Spinal cord (tissue), 10 donors: Measurements from ENCODE around the gene CNFN. TPM values are rescaled to one million over a fixed set of nuclear protein-coding genes. Genes with fewer than 3 reads are reported as not detected.

Source experiments
- DNase-seq, 6 donors: peaks; one replicate each; pipeline versions ENCODE4 v3.0.0 to v3.0.0-alpha.2; 2013 to 2015; ENCODE audit warnings: low spot score in 6 of 6, low read depth in 4 of 6
- H3K27ac ChIP-seq: one replicate; pipeline ENCODE4 v1.5.1; 2013; ENCODE audit warnings: low read depth, low read length, control low read depth
- H3K27me3 ChIP-seq: one replicate; pipeline ENCODE4 v1.6.1; 2013; ENCODE audit warnings: low read length; ENCODE audit not compliant: control insufficient read depth, insufficient read depth
- H3K36me3 ChIP-seq: one replicate; pipeline ENCODE4 v1.6.1; 2013; ENCODE audit warnings: low read length; ENCODE audit not compliant: control insufficient read depth, insufficient read depth
- H3K4me1 ChIP-seq: one replicate; pipeline ENCODE4 v1.6.1; 2013; ENCODE audit warnings: low read length; ENCODE audit not compliant: control insufficient read depth, insufficient read depth
- H3K4me3 ChIP-seq: one replicate; pipeline ENCODE4 v1.5.1; 2013; ENCODE audit warnings: low read depth, low read length, control low read depth
- H3K9me3 ChIP-seq: one replicate; pipeline ENCODE4 v1.6.1; 2013; ENCODE audit warnings: low read length; ENCODE audit not compliant: control insufficient read depth, insufficient read depth
- WGBS: methylation state at CpG from one replicate; pipeline ENCODE4 v1.1.5; 2013; ENCODE audit warnings: missing lambda C conversion rate; ENCODE audit not compliant: insufficient coverage; 5-methylcytosine and 5-hydroxymethylcytosine counted together
- polyA plus RNA-seq, 2 donors: library from polyadenylated mRNA; unstranded; fragments of 120-200 nt; gene quantifications; one replicate each; pipeline ENCODE4 v1.2.1, GENCODE V29; 2013; ENCODE audit not compliant: insufficient read length in 2 of 2
- total RNA-seq, 2 donors: library from RNA; depleted of rRNA in 1 of 2; stranded (reverse); fragments of 120-200 nt in 1 of 2; fragments of >200 nt in 1 of 2; gene quantifications; one replicate each; pipeline versions ENCODE4 v1.2.3 to v1.2.4, GENCODE V29; 2013 to 2014
- donor health status: healthy.

Gene CNFN
- total and polyA plus RNA-seq, 4 donors, result 0.50 to 3.1 (median 2.1) TPM

DNA sequence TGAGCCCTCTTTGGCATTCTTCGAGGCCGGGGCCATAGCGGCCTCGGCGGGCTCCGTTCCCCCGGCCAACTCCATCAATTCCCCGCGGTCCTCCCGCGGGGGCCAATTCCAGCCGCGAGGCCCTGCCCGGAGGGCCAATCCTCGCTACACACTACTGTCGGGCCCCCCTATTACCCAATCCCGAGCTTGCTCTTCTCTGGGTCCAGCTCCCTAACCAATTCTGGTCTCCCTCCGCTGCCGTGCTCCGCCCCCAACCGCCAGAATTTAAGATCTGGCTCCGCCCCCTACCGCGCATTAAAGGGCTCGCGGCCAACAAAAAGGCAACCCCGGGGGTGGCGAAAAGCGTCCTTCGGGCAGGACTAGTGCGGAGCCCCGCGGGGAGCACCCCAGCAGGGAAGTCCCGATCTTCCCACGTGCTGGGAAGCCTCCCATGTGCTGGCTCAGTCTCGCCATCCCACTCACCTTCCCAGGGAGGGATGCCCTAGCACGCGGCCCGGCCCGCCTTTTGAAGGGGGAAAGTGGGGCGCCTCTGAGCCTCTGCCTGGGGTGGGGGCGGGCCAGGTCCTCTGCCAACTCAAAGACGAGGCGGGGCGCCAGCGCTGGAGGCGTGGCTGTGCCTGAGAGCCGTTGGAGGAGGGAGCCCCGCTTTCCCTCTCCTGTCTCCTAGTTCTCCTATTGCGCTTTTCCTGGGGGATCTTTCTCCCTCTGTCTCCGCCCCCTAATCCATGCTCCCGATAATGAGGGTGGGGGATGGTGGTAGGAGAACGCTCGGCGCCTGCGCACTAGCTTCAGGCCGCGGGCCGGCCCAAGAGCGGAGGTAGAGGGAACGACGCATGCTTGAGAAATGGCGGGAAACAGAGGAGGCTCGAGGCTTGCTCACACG lies 33.6 kb upstream of the CNFN start:
- whole genome bisulfite sequencing, result 1% methylated on average over 59 of the region's 65 CpGs
- peak overlapping the region; percentile 80 for H3K27ac ChIP-seq
- peak overlapping the region; percentile 81 for H3K4me3 ChIP-seq
- H3K36me3 ChIP-seq, result peaks cover 16% of the 10 kb centered on the region
- peaks cover 49% of the 10 kb centered on the region for H3K4me1 ChIP-seq
- H3K27me3 ChIP-seq, result no peaks in the 10 kb centered on the region
- DNase-seq, result peak; percentile 81 to 99 (median 91)
- no peaks in the 10 kb centered on the region for H3K9me3 ChIP-seq

DNA sequence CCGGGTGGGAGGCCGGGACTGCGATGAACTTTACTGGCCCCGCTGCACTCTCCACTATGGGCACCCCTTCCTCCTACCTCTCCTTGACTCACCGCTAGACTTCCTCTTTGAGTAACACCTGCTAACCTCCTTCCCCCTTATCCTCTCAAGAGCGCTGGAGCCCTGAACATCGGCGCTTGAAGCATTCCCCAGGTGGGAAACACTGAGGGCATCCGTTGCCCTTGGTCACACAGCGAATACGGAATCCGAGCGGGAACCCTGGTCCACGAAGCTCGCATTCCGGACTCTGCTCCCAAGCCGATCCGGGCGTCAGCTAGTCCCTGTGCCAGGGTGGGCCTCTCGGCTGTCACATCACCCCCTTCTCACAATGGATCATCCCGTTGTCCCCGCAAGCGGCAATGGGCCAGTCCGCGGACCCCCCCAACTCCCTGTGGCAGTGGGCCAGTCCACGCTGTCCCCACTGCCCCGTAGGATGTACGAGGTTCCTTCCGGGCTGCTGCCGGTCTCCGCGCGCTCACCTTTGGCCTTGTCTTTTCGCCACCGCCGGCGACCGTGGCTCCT lies 32.9 kb upstream of the CNFN start:
- Histone ChIP-seq H3K27ac (peak overlapping the region; percentile 80), H3K9me3 (no peaks in the 10 kb centered on the region), H3K4me3 (peak overlapping the region; percentile 81), H3K27me3 (no peaks in the 10 kb centered on the region), H3K4me1 (peaks cover 49% of the 10 kb centered on the region), H3K36me3 (peaks cover 16% of the 10 kb centered on the region)
- DNase-seq, result peak in 5 of 6 donors; percentile 50 to 93 (median 65)
- WGBS, result under 1% methylated on average over 35 of the region's 38 CpGs

- H3K27ac ChIP-seq, result peak overlapping the region; percentile 80
- H3K4me3 ChIP-seq, result peak overlapping the region; percentile 81
- H3K9me3 ChIP-seq, result no peaks in the 10 kb centered on the region
- peaks cover 16% of the 10 kb centered on the region for H3K36me3 ChIP-seq
- 24% methylated on average over 7 of the region's 17 CpGs for WGBS
- H3K27me3 ChIP-seq, result no peaks in the 10 kb centered on the region
- peak in 1 of 6 donors; percentile 42 for DNase-seq
- peaks cover 49% of the 10 kb centered on the region for H3K4me1 ChIP-seq
Measured at GRCh38 chr19:42422092-42422900, 32.2 kb upstream of the CNFN start.

- H3K9me3 ChIP-seq, result no peaks in the 10 kb centered on the region
- no peaks in the 10 kb centered on the region for H3K27me3 ChIP-seq
- peaks cover 48% of the 10 kb centered on the region for H3K4me1 ChIP-seq
- 83% methylated on average over 7 of the region's 9 CpGs for WGBS
- no peak for DNase-seq
- no peak overlapping the region for H3K27ac ChIP-seq
- no peak overlapping the region for H3K4me3 ChIP-seq
- peaks cover 16% of the 10 kb centered on the region for H3K36me3 ChIP-seq
Measured at GRCh38 chr19:42421591-42422031, 31.5 kb upstream of the CNFN start.

DNA sequence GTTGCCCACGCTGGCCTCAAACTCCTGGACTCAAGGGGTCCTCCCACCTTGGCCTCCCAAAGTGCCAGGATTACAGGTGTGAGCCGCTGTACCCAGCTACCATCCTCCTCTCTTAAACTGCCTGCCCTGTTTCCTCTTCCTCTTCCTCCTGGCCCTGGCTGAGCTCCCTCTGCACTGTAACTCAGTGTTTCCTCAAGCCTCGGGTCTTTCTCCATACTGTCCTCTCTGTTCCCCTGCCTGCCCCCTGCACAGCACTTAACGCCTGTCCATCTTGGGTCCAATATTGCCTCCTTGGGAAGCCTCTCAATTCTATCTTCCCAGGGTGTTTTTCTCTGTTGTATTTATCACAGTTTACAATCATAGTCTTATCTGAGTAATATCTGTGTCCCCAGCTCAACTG lies 31.0 kb upstream of the CNFN start:
- Histone ChIP-seq H3K36me3 (peaks cover 16% of the 10 kb centered on the region), H3K27ac (no peak overlapping the region), H3K9me3 (no peaks in the 10 kb centered on the region), H3K4me3 (no peak overlapping the region), H3K4me1 (peaks cover 45% of the 10 kb centered on the region), H3K27me3 (no peaks in the 10 kb centered on the region)
- DNase-seq, result no peak
- 87% methylated on average over 3 of the region's 4 CpGs for WGBS

DNA sequence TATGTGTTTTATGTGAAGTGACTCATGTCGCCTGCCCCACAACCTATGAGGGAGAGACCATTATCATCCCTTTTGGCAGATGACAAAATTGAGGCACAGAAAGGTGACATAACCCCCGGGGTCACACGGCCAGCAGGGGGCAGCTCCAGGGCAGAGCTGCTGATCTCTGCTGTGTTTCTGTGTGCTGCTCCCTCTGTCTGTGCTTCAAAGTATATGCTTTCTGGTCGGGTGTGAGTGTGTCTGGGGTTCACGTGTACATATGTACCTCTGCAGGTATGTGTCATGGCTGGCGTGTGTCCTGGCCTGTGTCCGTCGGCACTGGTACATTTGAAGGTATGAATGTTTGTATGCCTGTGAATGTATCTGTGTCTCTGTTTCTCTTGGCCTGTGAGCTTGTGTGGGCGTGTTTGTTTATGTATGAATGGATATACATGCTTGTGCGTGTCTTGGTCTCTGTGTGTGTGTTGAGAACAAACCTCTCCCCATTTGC lies 30.0 kb upstream of the CNFN start:
- no peak for DNase-seq
- 51% methylated on average over 7 of the region's 10 CpGs for WGBS
- Histone ChIP-seq H3K4me3 (no peak overlapping the region), H3K36me3 (peaks cover 22% of the 10 kb centered on the region), H3K27ac (no peak overlapping the region), H3K4me1 (peaks cover 44% of the 10 kb centered on the region), H3K27me3 (no peaks in the 10 kb centered on the region), H3K9me3 (no peaks in the 10 kb centered on the region)

GRCh38 chr19:42419309-42419708 lies 29.2 kb upstream of the CNFN start:
- peaks cover 23% of the 10 kb centered on the region for H3K36me3 ChIP-seq
- H3K4me1 ChIP-seq, result peaks cover 36% of the 10 kb centered on the region
- H3K4me3 ChIP-seq, result no peak overlapping the region
- 73% methylated on average over 6 of the region's 6 CpGs for WGBS
- no peak for DNase-seq
- no peaks in the 10 kb centered on the region for H3K27me3 ChIP-seq
- H3K9me3 ChIP-seq, result no peaks in the 10 kb centered on the region
- H3K27ac ChIP-seq, result no peak overlapping the region

DNA sequence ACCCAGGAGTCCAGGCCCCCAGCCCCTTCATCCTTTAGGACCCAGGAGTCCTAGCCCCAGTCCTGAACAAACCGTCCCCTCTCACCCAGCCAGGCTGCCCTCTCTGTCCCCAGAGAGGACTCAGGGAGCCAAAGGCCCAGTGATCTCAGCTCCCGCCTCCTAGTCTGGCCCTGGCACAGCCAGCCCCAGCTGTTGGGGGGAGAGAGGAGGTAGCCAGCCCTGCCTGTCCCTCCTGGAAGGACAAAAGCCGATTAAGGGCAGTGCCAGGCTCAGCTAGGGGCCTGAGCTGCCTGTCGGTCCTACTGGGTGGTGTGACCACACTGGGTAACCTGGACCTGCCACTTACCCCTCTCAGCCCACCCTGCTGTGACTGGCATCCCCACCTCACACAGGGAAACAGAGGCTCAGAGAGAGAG lies 22.6 kb upstream of the CNFN start:
- no peak for DNase-seq
- no peak overlapping the region for H3K4me3 ChIP-seq
- H3K4me1 ChIP-seq, result peaks cover 16% of the 10 kb centered on the region
- H3K36me3 ChIP-seq, result peaks cover 57% of the 10 kb centered on the region
- H3K9me3 ChIP-seq, result no peaks in the 10 kb centered on the region
- 49% methylated on average over 2 of the region's 4 CpGs for WGBS
- no peaks in the 10 kb centered on the region for H3K27me3 ChIP-seq
- H3K27ac ChIP-seq, result no peak overlapping the region

DNA sequence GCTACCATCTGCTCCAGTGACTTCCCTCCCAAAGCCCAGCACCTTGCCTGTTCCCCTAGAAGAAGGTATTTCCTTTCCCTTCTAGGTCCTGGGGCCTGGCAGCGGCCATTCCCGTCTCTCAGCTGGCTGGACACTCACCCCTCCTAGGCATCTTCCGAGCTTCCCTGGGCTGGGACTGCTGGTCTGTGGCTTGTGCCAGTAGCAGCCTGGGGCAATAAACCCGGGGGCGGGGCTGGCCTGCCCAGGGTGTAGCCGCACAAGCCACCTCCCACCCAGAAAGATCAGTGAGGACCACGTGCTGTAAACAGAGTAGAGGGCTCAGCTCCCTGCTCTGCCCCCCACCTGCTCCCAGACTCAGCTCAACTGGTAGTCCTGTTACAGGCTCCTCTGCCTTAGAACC lies 22.1 kb upstream of the CNFN start:
- WGBS, result 39% methylated on average over 7 of the region's 7 CpGs
- no peaks in the 10 kb centered on the region for H3K9me3 ChIP-seq
- H3K4me1 ChIP-seq, result peaks cover 16% of the 10 kb centered on the region
- no peaks in the 10 kb centered on the region for H3K27me3 ChIP-seq
- peaks cover 61% of the 10 kb centered on the region for H3K36me3 ChIP-seq
- no peak overlapping the region for H3K4me3 ChIP-seq
- no peak for DNase-seq
- no peak overlapping the region for H3K27ac ChIP-seq
